Stimulated activated CD8-positive, alpha-beta memory T cell treated with anti-CD3 and anti-CD28 coated beads, Interleukin-7, amount 100 ng/mL, for 1 hour (primary cell): ENCODE results near the gene ZNF331.

Source experiments
- DNase-seq, 2 donors: peaks; one replicate each; pipeline ENCODE4 v3.0.0-alpha.2; 2020; ENCODE audit warnings: low read depth in 2 of 2

Gene ZNF331

GRCh38 chr19:53571339-53571738 is 33.4 kb downstream of the ZNF331 start:
- DNase-seq: no peak

DNA sequence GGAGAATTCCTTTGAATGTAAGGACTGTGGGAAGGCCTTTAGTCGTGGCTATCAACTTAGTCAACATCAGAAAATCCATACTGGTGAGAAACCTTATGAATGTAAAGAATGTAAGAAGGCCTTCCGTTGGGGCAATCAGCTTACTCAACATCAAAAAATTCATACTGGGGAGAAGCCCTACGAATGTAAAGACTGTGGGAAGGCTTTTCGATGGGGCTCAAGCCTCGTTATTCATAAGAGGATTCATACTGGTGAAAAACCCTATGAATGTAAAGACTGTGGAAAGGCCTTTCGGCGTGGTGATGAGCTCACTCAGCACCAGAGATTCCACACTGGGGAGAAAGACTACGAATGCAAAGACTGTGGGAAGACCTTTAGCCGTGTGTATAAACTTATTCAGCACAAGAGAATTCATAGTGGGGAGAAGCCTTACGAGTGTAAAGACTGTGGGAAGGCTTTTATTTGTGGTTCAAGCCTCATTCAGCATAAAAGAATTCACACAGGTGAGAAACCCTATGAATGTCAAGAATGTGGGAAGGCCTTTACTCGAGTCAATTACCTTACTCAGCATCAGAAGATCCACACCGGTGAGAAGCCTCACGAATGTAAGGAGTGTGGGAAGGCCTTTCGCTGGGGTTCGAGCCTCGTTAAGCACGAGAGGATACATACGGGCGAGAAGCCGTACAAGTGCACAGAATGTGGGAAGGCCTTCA is 39.2 kb downstream of the ZNF331 start:
- DNase-seq: no peak

- DNase-seq: no peak
Observed at GRCh38 chr19:53577968-53578367, 40.0 kb downstream of the ZNF331 start.

- no peak for DNase-seq
Observed at GRCh38 chr19:53579518-53579917, 41.6 kb downstream of the ZNF331 start.

DNA sequence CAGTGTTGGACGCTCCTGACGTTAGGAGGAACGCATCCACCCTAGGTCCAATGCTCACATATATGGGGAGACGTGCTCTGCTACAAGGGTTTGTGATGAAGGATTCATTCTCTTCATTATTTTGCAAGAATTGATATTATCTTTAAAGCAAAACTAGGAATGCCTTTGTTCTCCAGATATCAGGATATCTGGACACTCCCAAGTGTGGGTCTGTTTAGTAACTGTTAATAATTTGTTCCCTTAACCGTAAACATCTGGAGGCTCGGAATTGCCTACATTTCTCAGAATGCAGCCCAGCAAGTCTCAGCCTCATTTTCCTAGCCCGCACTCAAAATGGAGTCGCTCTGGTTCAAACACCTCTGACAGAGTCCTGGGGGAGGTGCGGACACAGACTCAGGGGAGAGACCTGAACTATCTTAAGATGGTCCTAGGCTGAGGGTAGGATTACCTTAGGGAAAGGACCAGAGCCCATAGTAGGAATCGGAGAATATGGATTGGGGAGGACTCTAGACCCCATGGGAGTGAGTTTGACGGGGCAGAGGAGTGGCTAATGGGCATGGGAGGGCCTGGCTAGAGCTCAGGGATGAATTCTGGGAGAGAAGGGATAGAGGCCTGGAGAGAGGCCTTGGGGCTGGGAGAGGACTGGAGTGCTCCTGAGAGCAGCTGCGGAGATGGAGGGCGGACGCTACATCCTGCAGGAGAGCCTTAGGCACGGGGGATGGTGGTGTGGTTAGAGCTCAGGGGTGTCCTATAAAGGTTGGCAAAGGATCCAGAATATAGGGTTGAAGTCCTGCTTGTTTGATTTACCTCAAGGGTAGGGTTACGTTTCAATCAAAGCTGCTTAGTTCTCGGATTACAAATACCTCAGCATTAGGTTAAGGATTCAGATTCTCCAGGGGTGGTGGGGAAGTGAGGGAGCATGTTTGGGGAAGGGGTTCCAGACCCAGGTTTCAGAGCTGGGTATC is 43.2 kb downstream of the ZNF331 start:
- no peak for DNase-seq

DNA sequence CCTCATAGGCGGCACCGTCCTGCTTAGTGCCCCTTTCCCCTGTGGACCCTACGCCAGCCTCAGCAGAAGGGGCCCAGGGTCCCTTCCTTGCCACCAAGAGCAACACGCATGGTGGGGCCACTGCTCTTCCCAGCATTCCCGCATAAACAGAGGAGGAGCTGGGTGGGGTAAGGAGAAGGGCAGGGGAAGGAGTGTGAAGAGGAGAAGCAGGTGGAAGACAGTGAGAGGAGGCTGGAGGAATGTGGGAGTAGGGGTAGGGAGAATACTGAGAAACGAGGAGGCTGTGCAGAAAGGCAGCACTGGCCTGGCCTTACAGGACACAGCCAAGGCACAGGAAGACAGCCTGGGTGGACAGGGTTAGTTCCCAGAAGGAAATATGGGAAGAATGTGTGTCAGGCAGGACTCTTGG is 43.9 kb downstream of the ZNF331 start:
- DNase-seq: no peak

DNA sequence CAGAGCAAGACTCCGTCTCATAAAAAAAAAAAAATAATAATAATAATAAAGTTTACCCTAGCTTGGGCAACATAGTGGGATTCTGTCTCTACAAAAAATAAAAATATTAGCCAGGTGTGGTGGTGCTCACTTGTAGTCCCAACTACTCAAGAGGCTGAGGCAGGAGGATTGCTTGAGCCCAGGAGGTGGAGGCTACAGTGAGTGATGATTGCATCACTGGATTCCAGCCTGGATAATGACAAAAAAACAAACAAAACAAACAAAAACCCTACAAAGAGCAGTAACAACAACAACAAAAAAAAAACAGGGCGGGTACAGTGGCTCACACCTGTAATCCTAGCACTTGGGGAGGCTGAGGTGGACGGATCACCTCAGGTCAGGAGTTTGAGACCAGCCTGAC is 45.2 kb downstream of the ZNF331 start:
- DNase-seq: no peak

DNA sequence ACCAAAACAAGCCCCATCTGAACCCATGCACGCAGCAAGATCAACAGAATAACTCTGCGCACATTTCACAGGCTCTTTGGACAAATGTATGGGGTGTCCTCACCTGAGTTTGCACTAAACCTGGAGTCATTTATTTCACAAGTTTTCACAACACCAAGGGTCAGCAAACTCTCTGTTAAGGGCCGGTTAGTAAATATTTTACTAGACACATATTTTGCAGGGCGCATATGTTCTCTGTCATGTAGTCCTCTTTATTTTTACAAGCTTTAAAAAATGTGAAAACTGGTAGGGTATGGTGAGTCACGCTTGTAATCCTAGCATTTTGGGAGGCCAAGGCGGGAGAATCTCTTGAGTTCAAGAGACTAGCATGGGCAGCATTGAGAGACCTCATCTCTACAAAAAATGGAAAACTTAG is 48.3 kb downstream of the ZNF331 start:
- DNase-seq: no peak

DNA sequence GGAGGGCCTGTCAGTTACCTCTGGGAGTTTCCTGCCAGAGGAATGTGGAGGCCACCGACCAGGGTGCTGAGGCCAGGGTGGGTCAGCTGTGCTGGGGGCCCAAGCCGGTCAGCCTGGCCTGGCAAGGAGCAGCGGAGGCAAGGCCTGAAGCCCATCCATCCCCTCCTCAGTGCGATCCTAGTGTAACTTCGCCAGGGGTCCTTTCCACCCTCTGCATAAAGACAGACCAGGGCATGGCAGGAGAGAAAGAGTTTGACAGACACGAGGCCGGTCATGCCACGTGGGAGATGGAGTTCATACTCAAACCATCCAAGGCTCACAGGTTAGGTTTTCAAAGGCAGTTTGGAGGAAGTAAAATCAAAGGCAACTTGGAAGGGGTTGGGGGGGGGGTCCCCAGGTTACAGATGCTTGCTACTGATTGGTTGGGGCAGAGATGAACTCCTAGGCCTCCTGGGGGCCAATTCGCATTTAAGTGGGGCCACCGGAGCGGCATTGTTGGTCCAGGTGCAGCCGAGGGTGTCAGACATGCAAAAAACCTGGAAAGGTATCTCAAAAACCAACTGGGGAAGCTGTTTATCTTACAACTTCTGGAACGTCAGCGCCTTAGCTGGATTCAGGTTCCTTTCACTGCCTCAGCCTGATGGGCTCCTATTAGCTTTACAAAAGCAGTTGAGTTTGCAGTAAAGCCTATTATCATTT is 57.0 kb downstream of the ZNF331 start:
- DNase-seq: no peak

DNA sequence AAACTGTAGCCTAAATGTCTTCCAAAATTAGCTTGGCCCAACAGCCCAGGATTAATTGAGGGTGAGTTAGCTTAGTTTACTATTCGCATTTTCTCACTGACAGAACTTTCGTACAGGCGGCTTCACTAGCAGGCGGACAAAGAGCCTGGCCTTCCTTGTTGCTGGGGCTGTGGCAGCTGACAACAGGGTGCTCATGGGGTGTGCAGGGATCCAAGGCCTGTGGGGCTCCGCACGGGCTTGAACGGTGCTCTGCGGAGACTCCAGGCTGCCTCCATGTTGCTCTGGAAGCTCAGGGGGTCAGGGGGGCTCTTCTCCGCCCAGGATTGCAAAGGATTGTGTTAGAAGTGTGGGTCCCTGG is 57.5 kb downstream of the ZNF331 start:
- no peak for DNase-seq

- no peak for DNase-seq
Observed at GRCh38 chr19:53596056-53596455, 58.1 kb downstream of the ZNF331 start.

GRCh38 chr19:53597023-53597422 is 59.1 kb downstream of the ZNF331 start:
- no peak for DNase-seq

DNA sequence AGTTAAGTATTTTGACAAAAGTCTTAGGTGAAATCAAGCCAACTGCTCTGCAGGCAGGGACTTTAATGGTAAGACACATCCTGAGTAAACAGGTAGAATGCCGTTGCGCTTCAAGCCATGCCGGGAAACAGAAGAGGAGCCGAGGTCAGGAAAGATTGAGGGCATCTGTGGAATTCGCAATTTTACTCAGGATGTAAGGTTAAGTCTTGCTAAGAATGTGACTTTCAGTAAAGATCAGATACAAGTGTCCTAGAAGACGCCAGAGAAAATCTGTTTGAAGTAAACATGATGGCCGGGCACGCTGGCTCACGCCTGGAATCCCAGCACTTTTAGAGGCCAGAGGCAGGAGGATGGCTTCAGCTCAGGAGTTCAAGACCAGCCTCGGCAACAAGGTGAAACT is 60.4 kb downstream of the ZNF331 start:
- DNase-seq: no peak

- no peak for DNase-seq
Observed at GRCh38 chr19:53600217-53600616, 62.3 kb downstream of the ZNF331 start.

DNA sequence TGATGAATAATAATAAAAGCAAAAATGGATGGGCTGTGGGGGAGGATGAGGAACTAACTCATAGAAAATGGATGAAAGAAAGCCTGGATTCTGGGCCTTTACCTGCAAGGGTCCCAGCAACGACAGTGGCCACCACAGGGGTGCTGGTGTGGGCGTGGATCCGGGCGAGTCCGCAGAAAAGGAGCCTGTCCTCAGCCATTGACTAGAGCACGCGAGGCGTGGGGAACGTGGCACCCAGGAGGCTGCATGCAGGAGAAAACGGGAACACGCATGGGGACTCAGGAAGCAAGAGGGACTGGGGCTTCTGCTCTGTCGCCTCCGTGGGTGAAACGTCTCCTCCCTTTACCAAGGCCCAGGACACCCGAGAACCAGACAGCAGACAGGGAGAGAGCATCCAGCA is 68.1 kb downstream of the ZNF331 start:
- no peak for DNase-seq

DNA sequence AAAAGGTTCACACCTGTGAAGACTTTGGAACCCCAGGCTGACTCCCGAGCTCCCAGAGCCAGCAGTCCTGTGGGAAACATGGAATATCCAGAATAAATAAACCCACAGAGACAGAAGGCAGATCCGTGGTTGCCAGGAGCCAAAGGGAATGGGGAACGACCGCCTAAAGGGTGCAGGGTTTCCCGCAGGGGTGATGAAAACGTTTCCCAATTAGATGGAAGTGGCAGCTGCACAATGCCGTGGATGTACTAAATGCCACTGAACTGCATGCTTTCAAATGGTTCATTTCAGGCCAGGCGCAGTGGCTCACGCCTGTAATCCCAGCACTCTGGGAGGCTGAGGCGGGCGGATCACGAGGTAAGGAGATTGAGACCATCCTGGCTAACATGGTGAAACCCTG is 70.4 kb downstream of the ZNF331 start:
- DNase-seq: no peak

GRCh38 chr19:53612762-53613526 is 75.0 kb downstream of the ZNF331 start:
- DNase-seq: no peak

GRCh38 chr19:53621885-53622740 is 84.2 kb downstream of the ZNF331 start:
- DNase-seq: no peak

DNA sequence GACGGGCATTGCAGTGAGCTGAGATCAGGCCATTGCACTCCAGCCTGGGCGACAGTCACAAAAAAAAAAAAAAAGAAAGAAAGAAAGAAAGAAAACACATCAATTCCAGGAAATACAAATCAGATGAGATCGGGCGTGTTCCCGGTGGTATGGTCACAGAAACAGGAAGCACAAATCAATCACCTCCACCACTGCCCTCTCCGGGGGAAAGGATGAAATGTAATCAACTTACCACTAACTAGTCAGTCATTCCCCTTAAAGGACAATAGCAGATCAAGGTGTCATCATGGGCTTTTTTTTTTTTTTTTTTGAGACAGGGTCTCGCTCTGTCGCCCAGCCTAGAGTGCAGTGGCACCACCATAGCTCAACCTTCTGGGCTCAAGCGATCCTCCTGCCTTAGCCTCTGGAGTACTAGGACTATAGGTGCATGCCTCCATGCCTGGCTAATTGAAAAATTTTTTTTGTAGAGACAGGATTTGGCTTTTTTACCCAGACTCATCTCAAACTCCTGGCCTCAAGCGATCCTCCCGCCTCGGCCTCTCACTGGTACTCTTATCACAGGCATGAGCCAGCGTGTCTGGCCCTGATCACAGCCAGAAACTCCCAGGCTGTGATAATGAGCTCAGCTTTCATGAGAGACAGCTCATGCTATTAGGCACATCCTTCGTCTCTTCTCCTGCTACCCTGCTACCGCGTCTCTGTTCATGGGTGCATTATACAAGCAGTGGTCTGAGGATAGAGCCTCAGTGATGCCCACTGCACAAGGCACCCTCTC is 87.0 kb downstream of the ZNF331 start:
- DNase-seq: no peak

DNA sequence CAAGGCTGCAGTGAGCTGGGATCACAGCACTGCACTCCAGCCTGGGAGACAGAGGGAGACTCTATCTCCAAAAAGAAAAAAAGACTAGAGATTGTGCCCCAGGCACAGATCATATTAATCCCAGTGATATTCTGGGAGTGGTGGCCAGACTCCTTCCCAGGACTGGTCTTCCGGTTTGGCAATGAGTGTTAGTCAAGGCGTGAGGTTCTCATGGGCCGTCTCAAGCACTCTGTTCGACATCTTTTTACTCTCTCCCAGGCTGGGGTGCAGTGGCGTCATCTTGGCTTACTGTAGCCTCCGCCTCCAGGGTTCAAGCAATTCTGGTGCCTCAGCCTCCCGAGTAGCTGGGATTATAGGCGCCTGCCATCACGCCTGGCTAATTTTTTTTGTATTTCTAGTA is 88.5 kb downstream of the ZNF331 start:
- no peak for DNase-seq
